C4-2B (cell line): Measurements from ENCODE around the gene MYBPC2.

Experiments used
- CTCF ChIP-seq: fragments of 450-650 bp; conservative IDR thresholded peaks from 2 replicates; pipeline ENCODE4 v1.5.1; 2017; ENCODE audit warnings: mild to moderate bottlenecking
- ZFX ChIP-seq: fragments of 450-650 bp; IDR thresholded peaks from 2 replicates; pipeline ENCODE4 v1.6.1; 2017

GRCh38 chr19:50428772-50429463 lies 3.8 kb upstream of the MYBPC2 start:
- no peak for TF ChIP-seq CTCF
- no peak for TF ChIP-seq ZFX
